A549 treated with AZD9567 at 1 μM for 4 hours (cell line): Measurements from ENCODE around the gene CHAD. TPM values are rescaled to one million over a fixed set of nuclear protein-coding genes. Genes with fewer than 3 reads are reported as not detected.

Source experiments
- total RNA-seq: library from RNA; stranded (reverse); fragments of 200-300 nt; extraction: Qiagen RNA extraction; gene quantifications from 5 replicates; pipeline ENCODE4 v1.2.3, GENCODE V29; 2022; ENCODE audit not compliant: insufficient read depth

The CHAD gene
- total RNA-seq, result not detected in 5 replicates

GRCh38 chr17:50468304-50469207, at the start of gene CHAD:
Gene CHAD, minus strand, starts transcription at chr17:50468880. Its CDS starts 67 bp downstream, at chr17:50468813.

GRCh38 chr17:50507871-50508572, 39.3 kb upstream of the CHAD start, which contains the start of gene MYCBPAP:
Gene MYCBPAP, plus strand, starts transcription at chr17:50508439. Its CDS starts 236 bp downstream, at chr17:50508675.

GRCh38 chr17:50478391-50479381, 10.0 kb upstream of the CHAD start, which contains the start of gene RSAD1:
Gene RSAD1, plus strand, starts transcription at chr17:50478860. Its CDS starts 25 bp downstream, at chr17:50478885.

GRCh38 chr17:50425682-50426471, 42.8 kb downstream of the CHAD start, which contains the start of gene ACSF2:
Gene ACSF2, plus strand, starts transcription at chr17:50426218. Its CDS starts 44 bp downstream, at chr17:50426262.

Other genes starting within 250 kb of the CHAD start
- 12.6 to 30.1 TPM (median 15.7 TPM) in 5 replicates for gene TMEM92, start 194.4 kb downstream of the CHAD start, total RNA-seq
- gene XYLT2, start 122.8 kb downstream of the CHAD start, total RNA-seq, result 19.5 to 24.4 TPM (median 23.5 TPM) in 5 replicates
- gene MRPL27, start 95.7 kb downstream of the CHAD start, total RNA-seq, result 96.4 to 155 TPM (median 144 TPM) in 5 replicates
- gene EME1, start 95.7 kb downstream of the CHAD start, total RNA-seq, result 16.3 to 18.7 TPM (median 17.1 TPM) in 5 replicates
- gene LRRC59, start 71.4 kb downstream of the CHAD start, total RNA-seq, result 223 to 244 TPM (median 234 TPM) in 5 replicates
- 12.2 to 15.3 TPM (median 14.5 TPM) in 5 replicates for gene ACSF2, start 42.7 kb downstream of the CHAD start, total RNA-seq
- gene RSAD1, start 10.0 kb upstream of the CHAD start, total RNA-seq, result 21.7 to 38.2 TPM (median 34.6 TPM) in 5 replicates
- 0.38 to 3.2 TPM (median 0.53 TPM) in 5 replicates for gene MYCBPAP, start 39.6 kb upstream of the CHAD start, total RNA-seq
- gene EPN3, start 63.9 kb upstream of the CHAD start, total RNA-seq, result 0.07 to 0.16 TPM (median 0.11 TPM) in 4 of 5 replicates, not detected in the other
- 57.5 to 87.2 TPM (median 83.8 TPM) in 5 replicates for gene SPATA20, start 78.3 kb upstream of the CHAD start, total RNA-seq
- gene CACNA1G, start 91.8 kb upstream of the CHAD start, total RNA-seq, result 1.5 to 3.9 TPM (median 3.6 TPM) in 5 replicates
- gene ABCC3, start 166.0 kb upstream of the CHAD start, total RNA-seq, result 99.1 to 156 TPM (median 140 TPM) in 5 replicates
- gene ANKRD40, start 239.0 kb upstream of the CHAD start, total RNA-seq, result 44.7 to 60.7 TPM (median 47.0 TPM) in 5 replicates